ENCODE data around the gene TDP2.

DNA sequence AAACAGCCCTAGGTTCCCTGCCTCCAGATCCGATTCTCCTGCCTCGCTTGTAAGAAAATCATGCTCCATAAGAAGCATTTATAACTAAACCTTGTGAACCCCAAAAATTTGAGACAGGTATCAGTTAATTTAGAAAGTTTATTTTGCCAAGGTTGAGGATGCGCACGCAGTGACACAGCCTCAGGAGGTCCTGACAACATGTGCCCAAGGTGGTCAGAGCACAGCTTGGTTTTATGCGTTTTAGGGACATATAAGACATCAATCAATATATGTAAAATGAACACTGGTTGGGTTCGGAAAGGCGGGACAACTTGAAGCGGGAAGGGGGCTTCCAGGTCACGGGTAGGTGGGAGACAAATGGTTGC, 2.3 kb upstream of the TDP2 start:
- TF ChIP-seq, protein P1, sequence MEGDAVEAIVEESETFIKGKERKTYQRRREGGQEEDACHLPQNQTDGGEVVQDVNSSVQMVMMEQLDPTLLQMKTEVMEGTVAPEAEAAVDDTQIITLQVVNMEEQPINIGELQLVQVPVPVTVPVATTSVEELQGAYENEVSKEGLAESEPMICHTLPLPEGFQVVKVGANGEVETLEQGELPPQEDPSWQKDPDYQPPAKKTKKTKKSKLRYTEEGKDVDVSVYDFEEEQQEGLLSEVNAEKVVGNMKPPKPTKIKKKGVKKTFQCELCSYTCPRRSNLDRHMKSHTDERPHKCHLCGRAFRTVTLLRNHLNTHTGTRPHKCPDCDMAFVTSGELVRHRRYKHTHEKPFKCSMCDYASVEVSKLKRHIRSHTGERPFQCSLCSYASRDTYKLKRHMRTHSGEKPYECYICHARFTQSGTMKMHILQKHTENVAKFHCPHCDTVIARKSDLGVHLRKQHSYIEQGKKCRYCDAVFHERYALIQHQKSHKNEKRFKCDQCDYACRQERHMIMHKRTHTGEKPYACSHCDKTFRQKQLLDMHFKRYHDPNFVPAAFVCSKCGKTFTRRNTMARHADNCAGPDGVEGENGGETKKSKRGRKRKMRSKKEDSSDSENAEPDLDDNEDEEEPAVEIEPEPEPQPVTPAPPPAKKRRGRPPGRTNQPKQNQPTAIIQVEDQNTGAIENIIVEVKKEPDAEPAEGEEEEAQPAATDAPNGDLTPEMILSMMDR (IDR thresholded peaks at IDR 0.05): no peak
- no peak for TF ChIP-seq POLR2A (IDR thresholded peaks at IDR 0.05; ENCODE audit: low read depth)
